ENCODE results near the gene OSBPL2.
A peak's percentile ranks its signal among the peaks of the same experiment; 100 is the strongest.

OSBPL2 gene

DNA sequence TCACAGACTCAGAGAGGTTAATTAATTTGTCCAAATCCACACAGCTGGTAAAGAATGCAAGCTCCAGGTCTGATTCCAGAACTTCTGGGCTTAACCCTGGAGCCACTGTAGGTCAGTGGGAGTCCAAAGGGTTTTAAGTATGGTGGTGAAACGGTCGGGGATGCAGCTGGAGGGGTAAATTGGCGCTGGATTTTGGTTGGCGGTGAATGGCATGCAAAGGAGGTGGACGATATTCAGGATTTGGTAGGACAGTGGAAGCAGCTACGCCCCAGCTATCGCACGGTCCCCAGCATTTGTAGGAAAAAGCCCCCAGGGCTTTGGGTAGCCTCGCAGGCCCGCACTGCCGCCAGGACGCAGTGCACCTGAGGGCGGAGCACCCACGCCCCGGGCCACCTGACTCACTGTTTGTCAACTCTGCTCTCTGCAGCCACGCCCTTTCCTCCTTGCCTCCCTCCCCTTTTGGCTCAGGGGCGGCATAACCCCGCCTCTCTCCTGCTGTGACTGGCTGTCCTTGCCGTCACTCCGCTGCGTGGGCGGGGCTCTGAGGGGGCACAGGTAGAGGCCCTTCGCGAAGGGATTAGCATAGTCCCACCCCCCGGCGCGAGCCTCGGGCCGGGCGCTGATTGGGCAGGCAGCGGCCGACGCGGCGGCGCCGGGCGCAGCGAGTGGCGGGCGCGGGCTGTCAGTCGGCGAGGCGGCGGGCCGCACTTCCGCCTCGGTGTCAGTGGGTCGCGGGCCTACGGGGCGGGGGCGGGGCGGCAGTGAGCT, at the start of gene OSBPL2:
Gene OSBPL2 (plus strand): TSS at position 721 of the 768 bp plus-strand sequence. CDS start 17,664 bp downstream, outside the sequence.
- peak; percentile 100 for DNase-seq

DNA sequence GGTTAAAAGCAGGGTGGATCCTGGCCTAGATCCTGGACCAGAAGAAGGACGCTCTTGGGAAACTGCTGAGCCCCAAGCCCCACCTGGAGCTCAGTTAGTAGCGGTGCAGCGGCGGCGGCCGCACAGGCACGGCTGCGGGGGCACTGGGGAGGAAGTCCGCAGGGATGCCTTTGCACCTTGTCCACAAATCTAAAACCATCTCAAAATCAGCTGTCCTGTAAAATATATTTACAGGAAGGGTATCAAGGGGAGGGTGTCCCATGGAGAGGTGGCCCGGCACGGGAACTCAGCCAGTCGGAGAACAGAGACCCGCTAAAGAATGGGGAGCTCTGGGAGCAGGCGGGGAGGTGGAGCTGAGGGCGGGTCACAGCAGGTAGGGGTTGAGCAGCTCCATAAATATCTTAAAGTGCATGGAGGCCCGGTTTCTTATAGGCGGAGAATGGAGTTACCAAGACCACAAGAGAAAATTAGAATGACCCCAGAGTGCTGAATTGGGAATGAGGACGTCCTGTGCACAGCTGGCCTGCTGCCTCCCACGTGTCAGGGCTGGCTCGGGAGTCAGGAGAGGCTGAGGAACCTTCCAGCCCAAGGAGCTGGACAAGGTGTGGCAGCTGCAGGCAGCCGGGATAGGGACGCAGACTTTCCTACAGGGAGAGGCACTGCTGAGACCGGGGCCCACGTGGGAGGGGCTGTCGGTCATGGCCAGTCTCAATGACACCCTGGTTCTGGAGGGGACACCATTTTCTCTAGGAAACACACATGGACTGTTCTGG, 47.5 kb upstream of the OSBPL2 start:
- no peak for DNase-seq

DNA sequence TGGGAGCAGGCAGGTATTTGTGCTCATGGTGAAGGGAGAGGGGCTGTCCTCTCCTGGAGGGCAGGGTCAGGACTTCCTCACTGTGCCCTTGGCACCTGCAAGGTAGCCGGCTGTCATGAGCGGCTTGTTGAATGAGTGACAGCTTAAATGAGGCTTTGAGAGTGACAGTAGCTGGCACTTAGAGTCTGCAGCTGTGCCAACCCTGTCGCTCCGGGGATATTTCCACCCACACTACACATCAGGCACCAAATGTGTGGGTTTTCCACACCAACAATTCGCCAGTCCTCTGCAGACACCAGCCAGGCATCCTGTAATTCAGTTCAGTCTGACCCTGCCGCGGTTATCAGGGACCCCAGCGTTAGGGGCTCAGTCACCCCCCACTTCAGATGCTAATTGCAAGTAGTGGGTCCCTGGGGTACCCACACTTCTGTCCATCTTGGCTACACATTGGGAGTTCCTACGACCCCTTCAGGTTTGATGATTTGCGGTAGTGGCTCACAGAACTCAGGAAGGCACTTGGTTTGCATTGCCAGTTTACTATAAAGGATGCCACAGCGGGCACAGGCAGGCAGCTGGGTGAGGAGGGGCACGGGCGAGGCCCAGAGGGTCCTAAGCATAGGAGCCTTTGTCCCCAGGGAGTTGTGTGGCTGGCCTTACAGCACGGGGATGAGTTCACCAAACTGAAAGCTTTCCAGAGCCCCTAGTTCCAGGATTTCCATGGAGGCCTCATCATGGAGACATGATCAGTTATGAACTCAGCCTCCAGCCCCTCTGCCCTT, 46.4 kb upstream of the OSBPL2 start:
- no peak for DNase-seq

DNA sequence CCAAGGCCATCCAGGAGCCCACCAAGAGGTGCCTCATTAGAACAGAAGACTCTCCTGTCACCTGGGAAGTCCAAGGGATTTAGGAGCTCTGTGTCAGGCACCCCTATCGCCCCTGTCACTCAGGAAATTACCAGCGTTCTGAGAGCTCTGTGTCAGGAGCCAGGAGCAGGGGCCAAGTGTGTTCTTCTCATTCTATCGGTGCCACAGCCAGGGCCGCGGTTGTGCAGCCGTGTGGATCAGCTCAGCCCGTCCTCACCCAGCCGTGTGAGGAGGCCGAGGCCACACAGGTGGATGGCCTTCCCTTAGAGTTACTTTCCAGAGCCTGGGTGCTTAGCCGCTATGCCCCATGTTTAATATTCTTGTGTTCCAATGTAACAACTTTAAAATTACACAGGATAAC, 45.7 kb upstream of the OSBPL2 start:
- DNase-seq: no peak

DNA sequence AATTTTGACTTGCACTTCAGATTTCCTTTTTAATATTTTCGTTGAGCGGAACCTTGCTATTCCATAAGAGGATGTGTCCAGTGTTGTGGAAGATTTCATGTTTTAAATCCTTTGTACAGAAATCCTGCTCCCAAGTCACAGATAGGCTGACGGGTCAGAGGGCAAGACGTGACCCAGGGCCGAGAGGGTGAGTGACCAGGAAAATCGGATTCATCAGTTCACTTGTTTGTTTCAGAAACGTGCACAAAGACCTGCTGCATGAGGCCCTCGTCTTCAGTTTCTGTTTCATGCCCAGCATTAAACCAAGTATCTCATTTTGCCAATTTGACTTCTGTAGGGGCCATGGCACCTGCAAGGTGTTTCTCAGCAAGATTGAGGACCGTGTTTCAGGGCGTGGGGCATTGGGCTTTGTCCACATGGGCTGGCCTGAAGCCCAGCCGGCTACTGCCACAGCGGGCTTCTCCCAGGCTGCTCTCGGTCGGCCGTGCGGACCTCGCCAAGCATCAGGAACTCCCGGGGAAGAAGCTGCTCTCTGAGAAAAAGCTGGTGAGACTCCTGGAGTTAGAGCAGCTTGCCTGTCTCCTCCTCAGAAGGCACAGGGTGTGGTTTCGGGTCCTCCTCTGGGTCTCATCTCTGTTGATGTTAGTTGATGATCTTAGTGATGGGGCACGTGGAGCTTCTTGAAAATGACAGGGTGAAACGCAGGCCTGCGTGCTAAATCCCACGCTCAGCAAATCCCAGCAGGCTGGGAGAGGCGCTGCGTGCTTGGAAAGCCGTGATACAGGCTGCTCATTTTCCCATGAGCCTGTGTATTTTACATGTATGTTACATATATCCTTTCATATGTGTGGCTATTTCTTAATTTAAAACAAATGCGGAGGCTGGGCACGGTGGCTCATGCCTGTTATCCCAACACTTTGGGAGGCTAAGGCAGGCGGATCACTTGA, 45.0 kb upstream of the OSBPL2 start:
- DNase-seq: no peak

DNA sequence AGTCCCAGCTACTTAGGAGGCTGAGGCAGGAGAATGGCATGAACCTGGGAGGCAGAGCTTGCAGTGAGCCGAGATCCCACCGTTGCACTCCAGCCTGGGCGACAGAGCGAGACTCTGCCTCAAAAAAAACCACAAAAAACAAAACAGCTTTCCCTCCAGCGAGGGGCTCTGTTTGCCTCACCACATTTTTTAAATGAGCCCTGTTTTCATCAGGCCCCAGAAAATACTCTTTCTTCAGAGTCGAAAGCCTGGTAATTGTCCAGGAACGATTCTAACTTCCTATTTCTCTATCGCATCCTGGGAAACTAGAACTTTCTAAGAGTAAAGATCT, 43.3 kb upstream of the OSBPL2 start:
- DNase-seq: no peak

DNA sequence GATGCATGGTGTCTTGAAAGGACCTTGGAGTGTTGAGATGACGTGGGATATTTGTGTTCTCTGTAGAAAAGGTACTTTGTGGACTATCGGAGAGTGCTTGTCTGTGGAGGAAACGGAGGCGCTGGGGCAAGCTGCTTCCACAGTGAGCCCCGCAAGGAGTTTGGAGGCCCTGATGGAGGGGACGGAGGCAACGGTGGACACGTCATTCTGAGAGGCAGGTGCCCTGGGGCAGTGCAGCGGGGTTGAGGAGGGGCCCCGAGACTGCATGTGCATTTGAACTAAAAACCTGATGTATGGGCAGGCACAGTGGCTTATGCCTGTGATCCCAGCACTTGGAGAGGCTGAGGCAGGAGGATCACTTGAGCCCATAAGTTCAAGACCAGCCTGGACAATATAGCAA, 42.6 kb upstream of the OSBPL2 start:
- no peak for DNase-seq

DNA sequence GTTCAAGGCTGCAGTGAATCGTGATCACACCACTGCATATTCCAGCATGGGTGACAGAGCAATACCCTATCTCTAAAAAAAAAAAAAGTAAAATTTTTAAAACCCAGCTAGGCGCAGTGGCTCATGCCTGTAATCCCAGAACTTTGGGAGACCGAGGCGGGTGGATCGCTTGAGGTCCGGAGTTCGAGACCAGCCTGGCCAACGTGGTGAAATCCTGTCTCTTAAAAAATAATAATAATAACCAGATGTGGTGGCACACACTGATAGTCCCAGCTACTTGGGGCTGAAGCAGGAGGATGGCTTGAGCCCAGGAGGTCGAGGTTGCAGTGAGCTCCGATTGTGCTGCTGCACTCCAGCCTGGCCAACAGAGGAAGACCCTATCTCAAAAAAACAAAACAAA, 42.0 kb upstream of the OSBPL2 start:
- no peak for DNase-seq

DNA sequence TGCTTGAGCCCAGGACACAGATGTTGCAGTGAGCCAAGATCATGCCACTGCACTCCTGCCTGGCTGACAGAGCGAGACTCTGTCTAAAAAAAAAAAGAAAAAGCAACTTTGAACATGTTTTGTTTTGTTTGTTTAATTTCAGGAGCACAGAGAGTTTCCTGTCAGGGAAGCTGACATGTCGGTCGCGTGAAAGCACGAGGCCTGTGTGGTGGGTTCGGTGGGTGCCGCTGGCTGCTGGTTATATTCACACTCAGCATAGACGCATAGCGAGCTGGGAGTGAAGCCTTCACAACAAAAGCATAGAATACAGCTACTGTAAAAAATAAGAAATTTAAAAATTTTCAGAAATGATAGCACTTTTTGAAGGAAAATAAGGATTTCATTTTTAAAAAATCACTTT, 41.0 kb upstream of the OSBPL2 start:
- DNase-seq: no peak

DNA sequence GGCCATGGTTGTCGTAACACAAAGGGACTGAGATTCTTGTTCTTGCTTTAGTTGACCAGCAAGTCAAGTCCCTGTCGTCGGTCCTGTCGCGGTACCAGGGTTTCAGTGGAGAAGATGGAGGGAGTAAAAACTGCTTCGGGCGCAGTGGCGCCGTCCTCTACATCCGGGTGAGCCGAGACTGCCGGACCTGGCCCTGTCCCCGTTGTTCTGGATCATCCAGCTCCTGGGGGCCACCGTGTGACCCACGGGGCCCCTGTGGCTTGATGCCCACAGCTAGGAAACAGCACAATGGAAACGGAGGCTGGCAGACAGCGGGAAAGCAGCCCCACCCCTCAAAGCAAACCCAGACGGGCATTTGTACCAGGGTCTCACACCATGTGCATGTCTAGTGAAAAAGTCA, 40.5 kb upstream of the OSBPL2 start:
- DNase-seq: no peak

DNA sequence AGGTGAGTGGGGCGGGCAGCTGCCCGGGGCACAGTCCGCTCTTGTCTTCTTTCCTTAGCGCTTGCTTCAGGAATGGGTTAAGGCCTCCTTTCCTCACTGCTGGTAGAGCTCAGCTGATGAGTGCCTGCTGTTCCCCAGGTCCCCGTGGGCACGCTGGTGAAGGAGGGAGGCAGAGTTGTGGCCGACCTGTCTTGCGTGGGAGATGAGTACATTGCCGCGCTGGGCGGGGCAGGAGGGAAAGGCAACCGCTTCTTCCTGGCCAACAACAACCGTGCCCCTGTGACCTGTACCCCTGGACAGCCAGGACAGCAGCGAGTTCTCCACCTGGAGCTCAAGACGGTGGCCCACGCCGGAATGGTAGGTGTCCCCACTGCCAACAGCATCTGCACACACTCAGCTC, 39.8 kb upstream of the OSBPL2 start:
- no peak for DNase-seq

DNA sequence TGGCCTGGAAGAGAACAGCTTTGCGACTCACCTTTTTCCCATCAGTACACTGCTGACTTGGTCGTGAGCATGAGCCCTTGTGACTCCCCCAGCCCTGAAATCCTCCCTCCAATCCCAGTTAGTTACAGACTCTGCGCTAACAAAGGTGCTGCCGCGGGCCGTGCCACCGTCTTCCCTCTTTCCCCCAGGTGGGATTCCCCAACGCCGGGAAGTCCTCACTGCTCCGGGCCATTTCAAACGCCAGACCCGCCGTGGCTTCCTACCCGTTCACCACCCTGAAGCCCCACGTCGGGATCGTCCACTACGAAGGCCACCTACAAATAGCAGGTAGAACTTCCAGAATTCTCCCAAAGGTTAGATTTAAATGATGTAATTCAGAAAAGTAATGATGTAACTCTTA, 39.4 kb upstream of the OSBPL2 start:
- DNase-seq: no peak

DNA sequence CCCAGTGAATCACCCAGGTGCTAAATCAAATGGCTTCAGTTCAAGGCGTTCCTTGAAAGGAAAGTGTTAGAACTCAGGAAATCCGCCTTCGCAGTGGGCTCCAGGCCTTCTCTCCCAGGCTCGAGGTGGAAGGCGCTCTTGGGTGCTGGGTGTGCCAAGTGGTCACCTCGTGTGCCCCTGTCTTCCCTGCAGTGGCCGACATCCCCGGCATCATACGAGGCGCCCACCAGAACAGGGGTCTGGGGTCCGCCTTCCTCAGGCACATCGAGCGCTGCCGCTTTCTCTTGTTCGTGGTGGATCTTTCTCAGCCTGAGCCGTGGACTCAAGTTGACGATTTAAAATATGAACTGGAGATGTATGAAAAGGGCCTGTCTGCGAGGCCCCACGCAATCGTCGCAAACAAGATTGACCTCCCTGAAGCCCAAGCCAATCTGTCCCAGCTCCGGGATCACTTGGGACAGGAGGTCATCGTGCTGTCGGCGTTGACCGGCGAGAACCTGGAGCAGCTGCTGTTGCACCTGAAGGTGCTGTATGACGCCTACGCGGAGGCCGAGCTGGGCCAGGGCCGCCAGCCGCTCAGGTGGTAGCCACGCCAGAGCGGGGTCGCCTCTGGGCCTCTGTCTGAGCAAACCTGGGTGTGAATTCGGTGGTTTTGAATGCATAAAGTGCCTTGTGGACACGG, 37.7 kb upstream of the OSBPL2 start:
- DNase-seq: no peak

DNA sequence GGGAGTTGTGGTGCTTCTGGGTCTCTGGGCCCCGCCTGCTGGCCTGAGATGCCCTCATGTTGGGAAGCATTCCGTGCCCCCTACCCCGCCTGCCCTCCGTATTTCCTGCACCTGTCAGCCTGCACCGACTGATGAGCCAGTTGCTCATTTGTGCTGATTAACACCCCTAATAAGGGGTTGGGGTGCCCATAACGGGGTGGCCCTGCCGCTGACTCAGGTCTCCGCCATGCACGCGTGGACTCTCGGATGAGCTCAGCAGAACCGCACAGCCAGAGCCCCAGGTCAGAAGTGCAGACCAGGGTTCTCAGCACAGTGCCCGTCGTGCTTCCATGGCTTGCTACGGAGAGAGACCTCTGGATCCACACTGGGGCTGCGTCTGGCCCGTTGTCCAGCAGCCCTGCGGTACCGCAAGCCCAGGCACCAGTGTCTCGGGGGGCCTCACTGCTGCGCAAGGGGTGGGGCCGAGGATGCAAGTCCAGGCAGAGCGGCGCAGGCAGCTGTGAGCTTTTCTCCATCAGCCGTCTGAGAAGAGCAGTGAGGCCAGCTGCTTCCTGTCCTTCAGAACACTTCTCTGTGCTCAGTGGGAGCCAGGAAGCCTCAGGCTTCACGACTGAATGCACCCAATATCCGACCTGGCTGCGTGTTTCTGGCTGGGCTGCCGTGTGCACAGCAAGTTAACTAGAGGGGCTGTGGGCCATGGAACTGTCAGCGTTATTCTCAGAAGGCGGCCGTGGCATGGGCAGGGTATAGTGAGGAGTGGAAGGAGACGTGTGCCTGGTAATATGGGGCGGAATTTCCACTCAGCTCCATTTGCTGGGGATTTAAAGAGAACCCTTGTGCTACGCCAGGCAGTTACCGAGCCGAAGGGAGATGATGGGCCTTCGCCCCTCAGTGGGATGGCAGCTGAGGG, 36.9 kb upstream of the OSBPL2 start:
- peak; percentile 64 for DNase-seq

DNA sequence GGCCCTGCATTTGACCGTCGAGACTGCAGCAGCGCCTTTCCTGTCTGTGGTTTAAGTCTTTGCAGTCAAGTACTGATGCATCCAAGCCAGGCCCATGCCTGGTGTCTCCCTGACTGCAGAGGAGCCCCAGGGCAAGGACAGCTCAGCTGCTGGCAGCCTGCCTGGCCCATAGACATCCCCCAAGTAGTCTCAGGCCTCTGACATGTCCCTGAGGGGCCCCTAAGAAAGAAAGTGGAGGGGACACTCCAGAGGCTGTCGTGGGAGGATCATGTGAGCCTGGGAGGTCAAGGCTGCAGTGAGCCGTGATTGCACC, 36.3 kb upstream of the OSBPL2 start:
- DNase-seq: no peak

DNA sequence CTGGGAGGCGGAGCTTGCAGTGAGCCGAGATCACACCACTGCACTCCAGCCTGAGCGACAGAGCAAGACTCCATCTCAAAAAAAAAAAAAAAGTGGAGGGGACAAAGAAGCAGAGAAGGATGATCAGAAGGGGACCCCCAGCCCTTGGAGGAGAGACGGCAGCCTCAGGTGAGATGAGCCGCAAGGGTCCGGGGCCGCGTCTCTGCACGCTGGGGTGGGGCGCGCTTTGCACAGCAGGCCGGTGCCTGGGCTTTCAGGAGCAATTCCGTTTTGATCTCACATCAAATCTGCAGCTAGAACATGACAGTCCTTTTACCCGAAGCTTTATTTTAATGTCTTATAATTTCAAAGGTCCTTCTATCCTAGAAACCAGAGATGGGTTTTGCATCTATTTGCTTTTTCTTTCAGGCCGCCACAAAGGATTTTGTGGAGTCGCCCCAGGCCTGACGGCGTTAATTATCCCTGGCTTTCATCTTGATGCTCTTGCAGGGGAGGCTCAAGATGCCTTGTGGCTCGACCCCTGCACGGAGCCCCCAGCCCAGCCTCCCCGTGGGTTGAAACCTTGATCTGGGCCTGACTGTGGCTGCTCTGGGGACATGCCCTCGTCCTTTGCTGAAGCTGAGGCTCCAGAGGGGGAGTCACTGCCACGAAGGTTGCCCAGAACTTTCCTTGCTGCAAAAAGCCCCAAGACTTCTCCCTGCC, 35.5 kb upstream of the OSBPL2 start:
- DNase-seq: peak; percentile 54

DNA sequence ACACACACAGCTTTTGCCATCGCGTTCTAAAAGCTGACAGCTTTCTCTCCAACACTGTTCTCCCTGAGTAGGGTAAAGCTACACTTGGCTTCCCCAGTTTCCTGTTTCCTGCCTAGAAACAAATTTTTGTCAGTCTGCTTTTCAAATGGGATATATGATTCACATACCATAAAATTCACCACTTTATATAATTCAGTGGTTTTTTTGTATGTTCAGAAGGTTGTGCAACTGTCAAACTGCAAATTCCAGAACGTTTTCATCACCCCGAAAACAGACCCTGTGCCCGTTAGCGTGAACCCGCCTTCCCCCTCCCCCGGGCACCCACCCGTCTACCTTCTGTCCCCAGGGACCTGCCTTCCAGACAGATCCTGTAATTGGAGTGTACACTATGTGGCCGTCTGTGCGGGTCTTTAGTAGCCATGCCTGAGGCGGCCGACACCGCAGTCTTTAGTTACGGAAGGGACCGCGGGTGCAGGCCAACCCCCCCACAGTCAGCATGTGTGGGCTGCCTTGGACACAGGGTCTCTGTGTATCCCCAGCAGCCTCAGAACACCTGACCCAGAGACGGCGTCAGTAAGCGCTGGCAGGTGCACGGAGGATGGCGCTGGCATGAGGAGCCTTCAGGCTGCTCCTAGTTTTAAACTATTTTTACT, 34.8 kb upstream of the OSBPL2 start:
- DNase-seq: peak; percentile 26

DNA sequence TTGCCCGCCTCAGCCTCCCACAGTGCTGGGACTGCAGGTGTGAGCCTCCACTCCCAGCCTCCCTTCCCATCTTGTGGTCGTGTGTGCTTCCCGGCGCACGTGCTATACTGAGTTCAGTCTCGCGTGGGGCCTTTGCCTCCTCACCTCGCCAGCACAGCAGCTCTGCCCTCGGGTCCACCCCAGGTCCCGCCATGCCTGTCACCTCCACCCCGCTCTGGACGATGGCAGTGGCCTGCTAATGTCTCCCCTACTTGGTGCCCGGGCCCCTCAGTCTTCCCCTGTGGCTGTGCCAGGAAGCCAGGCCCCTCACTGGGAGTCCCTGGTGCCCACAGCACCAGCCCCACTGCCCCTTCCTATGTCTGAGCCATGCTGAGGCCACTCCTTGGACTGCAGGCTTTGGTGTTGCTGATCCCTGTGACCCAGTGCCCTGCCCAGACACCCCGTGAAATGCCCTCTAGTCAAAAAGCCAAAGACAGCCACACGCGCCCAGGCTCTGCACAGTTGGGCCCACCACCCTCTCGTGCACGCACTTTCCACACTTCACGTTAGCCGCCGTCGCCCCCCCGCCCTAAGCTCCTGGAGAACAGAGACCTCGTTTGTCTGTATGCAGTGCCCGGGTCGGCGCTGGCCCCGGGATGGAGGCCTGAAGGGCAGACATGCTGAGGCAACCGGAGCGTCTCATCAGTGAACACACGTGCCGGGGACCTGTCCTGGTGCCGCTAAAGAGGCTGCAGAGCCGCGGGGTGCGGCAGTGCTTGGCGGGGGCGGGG, 32.5 kb upstream of the OSBPL2 start:
- DNase-seq: no peak

DNA sequence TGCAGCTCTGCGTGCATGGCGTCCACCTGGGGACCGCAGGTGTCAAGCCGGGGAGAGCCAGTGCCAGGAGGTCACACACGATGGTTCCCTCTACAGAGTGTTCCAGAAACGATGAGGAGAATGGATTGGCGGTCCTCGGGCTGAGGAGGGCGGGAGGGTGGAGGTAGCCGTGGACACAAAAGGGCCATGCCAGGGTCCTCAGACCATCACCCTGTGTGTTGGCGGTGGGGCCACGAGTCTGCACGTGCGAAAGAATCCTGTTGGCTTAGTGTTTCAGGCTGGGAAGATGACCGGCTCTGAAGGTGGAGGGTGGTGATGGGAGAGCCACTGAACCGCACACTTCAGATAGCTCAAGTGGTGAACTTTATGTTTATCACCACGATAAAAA, 31.9 kb upstream of the OSBPL2 start:
- no peak for DNase-seq

Measured in eye (tissue), 1 donor.